Keratinocyte (primary cell): Measurements from ENCODE around the gene IKBIP. TPM values are rescaled to one million over a fixed set of nuclear protein-coding genes. Genes with fewer than 3 reads are reported as not detected.

ENCODE experiments used
- DNase-seq: peaks from one replicate; pipeline ENCODE4 v3.0.0-alpha.2; 2011; ENCODE audit warnings: low read depth, missing footprints, low spot score
- FAIRE-seq: peaks from 2 replicates; lab custom pipeline; 2011; peaks lifted over from hg19 to GRCh38; lab: Jason Lieb, UNC
- H2AFZ ChIP-seq: 2 replicates; pipeline ENCODE4 v1.6.0; 2012; ENCODE audit warnings: low read length, control low read depth, inconsistent platforms; ENCODE audit not compliant: control insufficient read depth
- H3K27ac ChIP-seq: 2 replicates; pipeline ENCODE4 v1.5.1; 2011; ENCODE audit warnings: low read length; ENCODE audit not compliant: control insufficient read depth, insufficient read depth
- H3K27me3 ChIP-seq: 3 replicates; pipeline ENCODE4 v1.6.0; 2011; ENCODE audit warnings: low read length; ENCODE audit not compliant: control insufficient read depth, insufficient read depth; ENCODE audit errors: extremely low read depth
- H3K36me3 ChIP-seq, 2 experiments: 2 replicates in 1 of 2; 3 replicates in 1 of 2; pipeline ENCODE4 v1.5.1; 2011; ENCODE audit warnings: low read length in 2 of 2, mild to moderate bottlenecking in 1 of 2; ENCODE audit not compliant: control insufficient read depth in 2 of 2, insufficient read depth in 2 of 2; ENCODE audit errors: extremely low read depth in 1 of 2
- H3K4me1 ChIP-seq: 3 replicates; pipeline ENCODE4 v1.5.1; 2011; ENCODE audit warnings: low read length; ENCODE audit not compliant: control insufficient read depth, insufficient read depth; ENCODE audit errors: extremely low read depth
- H3K4me2 ChIP-seq: 3 replicates; pipeline ENCODE4 v1.6.0; 2011; ENCODE audit warnings: low read depth, low read length; ENCODE audit not compliant: control insufficient read depth, insufficient read depth; ENCODE audit errors: extremely low read depth
- H3K4me3 ChIP-seq, 3 experiments: fragments of 200-600 bp in 1 of 3; sonication (generic) in 1 of 3; 2 replicates in 2 of 3; 3 replicates in 1 of 3; pipeline ENCODE4 v1.5.1; 2011 to 2016; ENCODE audit warnings: low read length in 3 of 3, mild to moderate bottlenecking in 3 of 3, control low read depth in 2 of 3, inconsistent platforms in 1 of 3, low read depth in 1 of 3, mixed read lengths in 1 of 3, mixed run types in 1 of 3, moderate library complexity in 1 of 3; ENCODE audit not compliant: control insufficient read depth in 2 of 3, insufficient read depth in 2 of 3; ENCODE audit errors: extremely low read depth in 1 of 3
- H3K79me2 ChIP-seq: 2 replicates; pipeline ENCODE4 v1.6.0; 2012; ENCODE audit warnings: low read length; ENCODE audit not compliant: control insufficient read depth, insufficient read depth
- H3K9ac ChIP-seq: 3 replicates; pipeline ENCODE4 v1.6.0; 2011; ENCODE audit warnings: low read length; ENCODE audit not compliant: control insufficient read depth, insufficient read depth; ENCODE audit errors: extremely low read depth
- H3K9me1 ChIP-seq: 3 replicates; pipeline ENCODE4 v1.6.0; 2011; ENCODE audit warnings: low read length; ENCODE audit not compliant: control insufficient read depth, insufficient read depth; ENCODE audit errors: extremely low read depth
- H3K9me3 ChIP-seq: 2 replicates; pipeline ENCODE4 v1.5.1; 2012; ENCODE audit warnings: low read depth, low read length; ENCODE audit not compliant: control insufficient read depth
- H4K20me1 ChIP-seq: 3 replicates; pipeline ENCODE4 v1.6.0; 2011; ENCODE audit warnings: low read length; ENCODE audit not compliant: control insufficient read depth, insufficient read depth; ENCODE audit errors: extremely low read depth
- CTCF ChIP-seq, 3 experiments: IDR thresholded peaks in 1 of 3; conservative IDR thresholded peaks in 1 of 3; optimal IDR thresholded peaks in 1 of 3; 2 replicates in 2 of 3; 3 replicates in 1 of 3; pipeline versions ENCODE3 to v1.5.1; 2011; ENCODE audit warnings: low read length in 3 of 3, mild to moderate bottlenecking in 3 of 3, moderate library complexity in 2 of 3, control low read depth in 1 of 3, inconsistent platforms in 1 of 3; ENCODE audit not compliant: insufficient read depth in 2 of 3; ENCODE audit errors: extremely low read depth in 1 of 3
- EZH2 ChIP-seq: IDR thresholded peaks from one replicate; pipeline ENCODE4 v1.6.1; 2012; ENCODE audit warnings: inconsistent platforms, mild to moderate bottlenecking, low read length, moderate library complexity
- dilution Hi-C: fragments of 300-500 bp; cut with MboI; formaldehyde crosslinking; loops from one replicate; pipeline ENCODE4 v1.7.0; 2020; ENCODE audit warnings: low sequenced_read_pairs; ENCODE audit not compliant: extremely low pct_ligation_motif_present
- polyA plus RNA-seq, 5 experiments: library from polyadenylated mRNA; depleted of rRNA in 3 of 5; stranded (reverse) in 3 of 5; stranded (forward) in 1 of 5; unstranded in 1 of 5; fragments of >200 nt; gene quantifications; 1 replicate in 1 of 5; 2 replicates in 3 of 5; 3 replicates in 1 of 5; pipeline versions ENCODE4 v1.2.1 to v1.2.3, GENCODE V29; 2011 to 2012; ENCODE audit warnings: missing spikeins in 2 of 5, low read depth in 1 of 5, low replicate concordance in 1 of 5

IKBIP gene
- polyA plus RNA-seq, 1 donor (not counting 4 experiments of a cell fraction or from before 2014, with no cell fraction given): 33.9 TPM

- H3K9me1 ChIP-seq: no peaks in the 10 kb centered on the region
- H3K27ac ChIP-seq: no peak overlapping the region
- DNase-seq (no peak), FAIRE-seq (no peak)
- H2AFZ ChIP-seq: no peak overlapping the region
- dilution Hi-C loops: no loop called here
- no peak overlapping the region for H3K4me3 ChIP-seq
- H3K79me2 ChIP-seq: no peaks in the 10 kb centered on the region
- H3K4me2 ChIP-seq: no peak overlapping the region
- no peaks in the 10 kb centered on the region for H3K27me3 ChIP-seq
- no peaks in the 10 kb centered on the region for H3K9me3 ChIP-seq
- H3K9ac ChIP-seq: no peak overlapping the region
- TF ChIP-seq CTCF (optimal IDR thresholded peaks at IDR 0.05 in 1 of 3, IDR thresholded peaks at IDR 0.05 in 1 of 3, conservative IDR thresholded peaks at IDR 0.05 in 1 of 3; ENCODE audit: extremely low read depth in 1 of 3, insufficient read depth in 2 of 3, low read length in 3 of 3): no peak
- no peak for TF ChIP-seq EZH2
- H3K4me1 ChIP-seq: no peaks in the 10 kb centered on the region
- H3K36me3 ChIP-seq: peaks cover 0 to 13% of the 10 kb centered on the region in 2 experiments
- H4K20me1 ChIP-seq: no peaks in the 10 kb centered on the region
Observed at GRCh38 chr12:98678236-98678945, 33.8 kb upstream of the IKBIP start.

GRCh38 chr12:98674841-98675240 is 30.3 kb upstream of the IKBIP start:
- Histone ChIP-seq H3K9ac (no peak overlapping the region), H3K9me3 (no peaks in the 10 kb centered on the region), H3K79me2 (no peaks in the 10 kb centered on the region), H3K36me3 (peaks cover 0 to 8% of the 10 kb centered on the region in 2 experiments), H3K4me3 (no peak overlapping the region), H4K20me1 (no peaks in the 10 kb centered on the region), H2AFZ (no peak overlapping the region), H3K27me3 (no peaks in the 10 kb centered on the region), H3K9me1 (no peaks in the 10 kb centered on the region), H3K4me2 (no peak overlapping the region), H3K27ac (no peak overlapping the region), H3K4me1 (no peaks in the 10 kb centered on the region)
- no peak for DNase-seq
- TF ChIP-seq CTCF (optimal IDR thresholded peaks at IDR 0.05 in 1 of 3, IDR thresholded peaks at IDR 0.05 in 1 of 3, conservative IDR thresholded peaks at IDR 0.05 in 1 of 3; ENCODE audit: extremely low read depth in 1 of 3, insufficient read depth in 2 of 3, low read length in 3 of 3): no peak
- dilution Hi-C loops: no loop called here
- no peak for FAIRE-seq
